ENCODE results near the gene PDCD10.

Gene PDCD10

GRCh38 chr3:167735233-167736138, 794 bp upstream of the PDCD10 start, which contains the start of gene SERPINI1:
TSS of gene SERPINI1 (plus strand) at chr3:167735721. CDS start at chr3:167789129, 53,408 bp downstream.
- Histone ChIP-seq H3K9me3 (ENCODE audit: control insufficient read depth in 2 of 2, low read length in 2 of 2) (no peaks in the 10 kb centered on the region), H3K27ac (ENCODE audit: low read depth in 2 of 2, low read length in 2 of 2) (peak within 1 kb of the TSS; percentile 91 to 93), H3K9ac (ENCODE audit: low read depth in 1 of 2, low read length in 2 of 2) (peak within 1 kb of the TSS; percentile 85 to 96), H3K27me3 (ENCODE audit: control insufficient read depth in 2 of 2, insufficient read depth in 2 of 2, low read length in 2 of 2) (no peaks in the 10 kb centered on the region), H3K4me3 (ENCODE audit: low read length in 2 of 2) (peak within 1 kb of the TSS; percentile 98 to 100), H3K4me1 (ENCODE audit: control insufficient read depth in 2 of 2, insufficient read depth in 2 of 2, low read length in 2 of 2) (peaks cover 16 to 24% of the 10 kb centered on the region in 2 donors), H3K36me3 (ENCODE audit: control insufficient read depth in 2 of 2, insufficient read depth in 2 of 2, low read length in 2 of 2) (no peaks in the 10 kb centered on the region)

- H3K9me3 ChIP-seq (ENCODE audit: control insufficient read depth in 2 of 2, low read length in 2 of 2): no peaks in the 10 kb centered on the region
- peaks cover 16 to 24% of the 10 kb centered on the region in 2 donors for H3K4me1 ChIP-seq (ENCODE audit: control insufficient read depth in 2 of 2, insufficient read depth in 2 of 2, low read length in 2 of 2)
- peak overlapping the region; percentile 98 to 100 for H3K4me3 ChIP-seq (ENCODE audit: low read length in 2 of 2)
- H3K27me3 ChIP-seq (ENCODE audit: control insufficient read depth in 2 of 2, insufficient read depth in 2 of 2, low read length in 2 of 2): no peaks in the 10 kb centered on the region
- H3K27ac ChIP-seq (ENCODE audit: low read depth in 2 of 2, low read length in 2 of 2): peak overlapping the region; percentile 91 to 93
- no peaks in the 10 kb centered on the region for H3K36me3 ChIP-seq (ENCODE audit: control insufficient read depth in 2 of 2, insufficient read depth in 2 of 2, low read length in 2 of 2)
- peak overlapping the region; percentile 85 to 96 for H3K9ac ChIP-seq (ENCODE audit: low read depth in 1 of 2, low read length in 2 of 2)
Measured at GRCh38 chr3:167733961-167734497, 663 bp downstream of the PDCD10 start.

- no peaks in the 10 kb centered on the region for H3K27me3 ChIP-seq (ENCODE audit: control insufficient read depth in 2 of 2, insufficient read depth in 2 of 2, low read length in 2 of 2)
- no peaks in the 10 kb centered on the region for H3K36me3 ChIP-seq (ENCODE audit: control insufficient read depth in 2 of 2, insufficient read depth in 2 of 2, low read length in 2 of 2)
- no peak overlapping the region for H3K27ac ChIP-seq (ENCODE audit: low read depth in 2 of 2, low read length in 2 of 2)
- H3K9ac ChIP-seq (ENCODE audit: low read depth in 1 of 2, low read length in 2 of 2): no peak overlapping the region
- H3K9me3 ChIP-seq (ENCODE audit: control insufficient read depth in 2 of 2, low read length in 2 of 2): no peaks in the 10 kb centered on the region
- peaks cover 16 to 24% of the 10 kb centered on the region in 2 donors for H3K4me1 ChIP-seq (ENCODE audit: control insufficient read depth in 2 of 2, insufficient read depth in 2 of 2, low read length in 2 of 2)
- no peak overlapping the region for H3K4me3 ChIP-seq (ENCODE audit: low read length in 2 of 2)
Measured at GRCh38 chr3:167732313-167733065, 2.2 kb downstream of the PDCD10 start.

GRCh38 chr3:167731393-167731792, 3.3 kb downstream of the PDCD10 start:
- Histone ChIP-seq H3K4me3 (ENCODE audit: low read length in 2 of 2) (no peak overlapping the region), H3K4me1 (ENCODE audit: control insufficient read depth in 2 of 2, insufficient read depth in 2 of 2, low read length in 2 of 2) (peaks cover 12 to 21% of the 10 kb centered on the region in 2 donors), H3K9me3 (ENCODE audit: control insufficient read depth in 2 of 2, low read length in 2 of 2) (no peaks in the 10 kb centered on the region), H3K27ac (ENCODE audit: low read depth in 2 of 2, low read length in 2 of 2) (no peak overlapping the region), H3K36me3 (ENCODE audit: control insufficient read depth in 2 of 2, insufficient read depth in 2 of 2, low read length in 2 of 2) (no peaks in the 10 kb centered on the region), H3K27me3 (ENCODE audit: control insufficient read depth in 2 of 2, insufficient read depth in 2 of 2, low read length in 2 of 2) (no peaks in the 10 kb centered on the region), H3K9ac (ENCODE audit: low read depth in 1 of 2, low read length in 2 of 2) (no peak overlapping the region)

GRCh38 chr3:167729591-167729990, 5.1 kb downstream of the PDCD10 start:
- H3K4me1 ChIP-seq (ENCODE audit: control insufficient read depth in 2 of 2, insufficient read depth in 2 of 2, low read length in 2 of 2): peaks cover 6 to 12% of the 10 kb centered on the region in 2 donors
- H3K9me3 ChIP-seq (ENCODE audit: control insufficient read depth in 2 of 2, low read length in 2 of 2): no peaks in the 10 kb centered on the region
- no peaks in the 10 kb centered on the region for H3K36me3 ChIP-seq (ENCODE audit: control insufficient read depth in 2 of 2, insufficient read depth in 2 of 2, low read length in 2 of 2)
- no peak overlapping the region for H3K4me3 ChIP-seq (ENCODE audit: low read length in 2 of 2)
- no peaks in the 10 kb centered on the region for H3K27me3 ChIP-seq (ENCODE audit: control insufficient read depth in 2 of 2, insufficient read depth in 2 of 2, low read length in 2 of 2)
- no peak overlapping the region for H3K9ac ChIP-seq (ENCODE audit: low read depth in 1 of 2, low read length in 2 of 2)
- no peak overlapping the region for H3K27ac ChIP-seq (ENCODE audit: low read depth in 2 of 2, low read length in 2 of 2)

- Histone ChIP-seq H3K36me3 (ENCODE audit: control insufficient read depth in 2 of 2, insufficient read depth in 2 of 2, low read length in 2 of 2) (no peaks in the 10 kb centered on the region), H3K4me3 (ENCODE audit: low read length in 2 of 2) (no peak overlapping the region), H3K9ac (ENCODE audit: low read depth in 1 of 2, low read length in 2 of 2) (no peak overlapping the region), H3K27ac (ENCODE audit: low read depth in 2 of 2, low read length in 2 of 2) (no peak overlapping the region), H3K9me3 (ENCODE audit: control insufficient read depth in 2 of 2, low read length in 2 of 2) (no peaks in the 10 kb centered on the region), H3K27me3 (ENCODE audit: control insufficient read depth in 2 of 2, insufficient read depth in 2 of 2, low read length in 2 of 2) (no peaks in the 10 kb centered on the region), H3K4me1 (ENCODE audit: control insufficient read depth in 2 of 2, insufficient read depth in 2 of 2, low read length in 2 of 2) (peaks cover 6 to 12% of the 10 kb centered on the region in 2 donors)
Measured at GRCh38 chr3:167728632-167729323, 5.9 kb downstream of the PDCD10 start.

GRCh38 chr3:167728176-167728575, 6.5 kb downstream of the PDCD10 start:
- Histone ChIP-seq H3K36me3 (ENCODE audit: control insufficient read depth in 2 of 2, insufficient read depth in 2 of 2, low read length in 2 of 2) (no peaks in the 10 kb centered on the region), H3K27me3 (ENCODE audit: control insufficient read depth in 2 of 2, insufficient read depth in 2 of 2, low read length in 2 of 2) (no peaks in the 10 kb centered on the region), H3K27ac (ENCODE audit: low read depth in 2 of 2, low read length in 2 of 2) (no peak overlapping the region), H3K9me3 (ENCODE audit: control insufficient read depth in 2 of 2, low read length in 2 of 2) (no peaks in the 10 kb centered on the region), H3K4me1 (ENCODE audit: control insufficient read depth in 2 of 2, insufficient read depth in 2 of 2, low read length in 2 of 2) (peaks cover 2 to 7% of the 10 kb centered on the region in 2 donors), H3K9ac (ENCODE audit: low read depth in 1 of 2, low read length in 2 of 2) (no peak overlapping the region), H3K4me3 (ENCODE audit: low read length in 2 of 2) (no peak overlapping the region)

- H3K36me3 ChIP-seq (ENCODE audit: control insufficient read depth in 2 of 2, insufficient read depth in 2 of 2, low read length in 2 of 2): peaks cover 5 to 7% of the 10 kb centered on the region in 2 donors
- no peak overlapping the region for H3K27ac ChIP-seq (ENCODE audit: low read depth in 2 of 2, low read length in 2 of 2)
- H3K27me3 ChIP-seq (ENCODE audit: control insufficient read depth in 2 of 2, insufficient read depth in 2 of 2, low read length in 2 of 2): no peaks in the 10 kb centered on the region
- no peaks in the 10 kb centered on the region for H3K4me1 ChIP-seq (ENCODE audit: control insufficient read depth in 2 of 2, insufficient read depth in 2 of 2, low read length in 2 of 2)
- H3K4me3 ChIP-seq (ENCODE audit: low read length in 2 of 2): no peak overlapping the region
- H3K9ac ChIP-seq (ENCODE audit: low read depth in 1 of 2, low read length in 2 of 2): no peak overlapping the region
- no peaks in the 10 kb centered on the region for H3K9me3 ChIP-seq (ENCODE audit: control insufficient read depth in 2 of 2, low read length in 2 of 2)
Measured at GRCh38 chr3:167723872-167724271, 10.8 kb downstream of the PDCD10 start.

- Histone ChIP-seq H3K9me3 (ENCODE audit: control insufficient read depth in 2 of 2, low read length in 2 of 2) (no peaks in the 10 kb centered on the region), H3K36me3 (ENCODE audit: control insufficient read depth in 2 of 2, insufficient read depth in 2 of 2, low read length in 2 of 2) (peaks cover 10 to 15% of the 10 kb centered on the region in 2 donors), H3K27me3 (ENCODE audit: control insufficient read depth in 2 of 2, insufficient read depth in 2 of 2, low read length in 2 of 2) (no peaks in the 10 kb centered on the region), H3K4me1 (ENCODE audit: control insufficient read depth in 2 of 2, insufficient read depth in 2 of 2, low read length in 2 of 2) (no peaks in the 10 kb centered on the region), H3K27ac (ENCODE audit: low read depth in 2 of 2, low read length in 2 of 2) (no peak overlapping the region), H3K4me3 (ENCODE audit: low read length in 2 of 2) (no peak overlapping the region), H3K9ac (ENCODE audit: low read depth in 1 of 2, low read length in 2 of 2) (no peak overlapping the region)
Measured at GRCh38 chr3:167723025-167723512, 11.6 kb downstream of the PDCD10 start.

Data from mucosa of rectum (tissue), 2 donors.